GM19351 (cell line): ENCODE results near the gene TRIP6.

Source experiments
- ATAC-seq: cut with Tn5 transposase; IDR thresholded peaks from one replicate; pipeline ENCODE4 v1.9.1; 2021; ENCODE audit warnings: mild to moderate bottlenecking, moderate library complexity; ENCODE audit not compliant: unreplicated experiment

The TRIP6 gene

DNA sequence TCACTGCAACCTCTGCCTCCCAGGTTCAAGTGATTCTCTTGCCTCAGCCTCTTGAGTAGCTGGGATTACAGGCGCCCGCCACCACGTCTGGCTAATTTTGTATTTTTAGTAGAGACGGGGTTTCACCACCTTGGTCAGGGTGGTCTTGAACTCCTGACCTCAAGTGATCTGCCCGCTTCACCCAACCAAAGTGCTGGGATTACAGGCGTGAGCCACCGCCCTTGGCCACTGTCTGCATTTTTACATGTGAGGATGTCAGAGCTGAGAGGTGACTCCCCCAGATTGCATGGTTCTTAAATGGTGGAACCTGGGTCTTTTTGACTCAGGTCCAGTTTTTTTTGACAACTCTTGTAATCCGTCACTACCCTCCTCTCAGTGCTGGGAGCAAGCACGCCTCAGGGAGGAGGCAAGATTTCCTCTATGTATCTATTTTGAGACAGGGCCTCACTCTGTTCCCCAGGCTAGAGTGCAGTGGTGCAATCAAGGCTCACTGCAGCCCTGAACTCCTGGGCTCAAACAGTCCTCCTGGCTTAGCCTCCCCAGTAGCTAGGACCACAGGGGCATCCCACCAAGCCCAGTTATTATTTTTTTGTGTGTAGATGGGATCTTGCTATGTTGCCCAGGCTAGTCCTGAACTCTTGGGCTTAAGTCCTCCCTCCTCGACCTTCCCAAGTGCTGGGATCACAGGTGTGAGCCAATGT, 6.6 kb downstream of the TRIP6 start:
- ATAC-seq = no peak

DNA sequence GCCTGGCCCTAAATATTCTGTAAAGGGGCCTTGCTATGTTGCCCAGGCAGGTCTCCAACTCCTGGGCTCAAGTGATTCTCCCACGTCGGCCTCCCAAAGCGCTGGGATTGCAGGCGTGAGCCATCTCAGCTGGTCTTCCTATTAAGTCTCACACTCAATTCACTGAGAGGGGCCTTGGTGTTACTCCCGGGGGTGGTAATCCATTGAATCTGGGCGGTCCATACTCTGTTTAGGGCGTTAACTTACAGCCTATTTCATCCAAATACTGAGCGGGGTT, 7.1 kb downstream of the TRIP6 start:
- ATAC-seq = no peak

DNA sequence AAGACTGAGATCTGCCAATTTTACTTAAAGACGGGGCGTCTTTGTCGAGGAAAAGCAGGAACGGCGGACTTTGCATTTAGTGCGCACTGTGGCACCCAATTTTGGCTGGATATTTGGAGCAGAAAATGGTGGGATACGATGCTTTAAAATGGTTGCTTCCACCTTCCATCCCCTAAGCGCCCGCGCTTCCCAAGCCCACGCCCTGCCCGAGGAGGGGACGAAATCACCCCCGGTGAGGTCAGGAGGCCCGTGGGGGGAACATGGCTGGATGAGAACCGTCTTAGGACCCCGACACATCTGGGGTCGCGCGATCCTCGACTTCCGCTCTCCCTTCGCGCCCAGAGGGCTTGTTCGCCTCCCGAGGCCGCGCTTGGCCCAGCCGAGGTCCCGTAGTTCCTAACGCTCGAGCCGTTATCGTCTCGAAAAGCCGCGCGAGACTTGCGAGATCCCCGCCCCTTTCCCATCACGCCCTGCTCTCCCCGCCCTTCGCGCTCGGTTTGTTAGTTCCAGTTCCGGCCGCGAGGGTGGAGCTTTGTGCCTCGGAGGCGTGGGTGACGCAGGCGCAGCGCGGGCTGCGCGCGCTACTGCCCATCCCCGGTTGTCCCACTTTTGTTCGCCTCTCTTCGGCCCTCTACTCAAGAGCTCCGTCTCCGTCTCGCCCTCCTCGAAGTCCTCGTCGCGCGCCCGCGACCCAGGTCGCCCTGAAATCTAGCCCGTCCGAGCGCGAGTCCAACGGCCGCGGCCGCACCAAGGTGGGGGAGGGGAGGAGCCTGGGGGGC, 7.6 kb downstream of the TRIP6 start, which contains the start of gene SRRT:
Gene SRRT, plus strand, starts transcription at position 527 of the 779 bp plus-strand sequence. CDS start 488 bp downstream, outside the sequence.
- ATAC-seq = peak; percentile 91

DNA sequence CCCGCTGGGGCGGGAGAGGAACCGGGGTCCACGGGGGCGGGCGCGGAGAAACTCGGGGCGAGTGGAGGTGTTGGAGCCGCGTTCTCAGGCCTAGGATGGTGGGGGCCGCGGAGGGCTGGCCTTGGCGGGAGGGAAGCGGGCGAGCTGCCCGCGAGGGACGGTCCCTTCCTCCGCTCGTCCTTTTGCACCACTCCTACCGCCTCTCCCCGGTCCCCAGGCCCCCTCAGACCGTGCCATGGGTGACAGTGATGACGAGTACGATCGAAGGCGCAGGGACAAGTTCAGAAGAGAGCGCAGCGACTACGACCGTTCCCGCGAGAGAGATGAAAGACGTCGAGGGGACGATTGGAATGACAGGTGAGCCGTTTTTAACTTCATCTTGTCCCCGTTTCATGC, 8.2 kb downstream of the TRIP6 start:
- peak; percentile 41 for ATAC-seq

DNA sequence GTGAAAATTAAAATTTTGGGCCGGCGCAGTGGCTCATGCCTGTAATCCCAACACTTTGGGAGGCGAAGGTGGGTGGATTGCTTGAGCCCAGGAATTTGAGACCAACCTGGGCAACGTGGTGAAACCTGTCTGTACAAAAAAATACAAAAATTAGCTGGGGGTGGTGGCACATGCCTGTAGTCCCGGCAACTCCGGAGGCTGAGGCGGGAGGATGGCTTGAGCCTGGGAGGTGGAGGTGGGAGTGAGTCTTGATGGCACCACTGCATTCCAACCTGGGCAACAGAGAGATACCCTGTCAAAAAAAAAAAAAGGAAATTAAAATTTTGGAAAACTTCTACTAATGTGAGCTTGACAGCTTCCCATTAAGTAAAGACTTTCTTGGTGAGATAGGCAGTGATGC, 10.8 kb downstream of the TRIP6 start:
- no peak for ATAC-seq

DNA sequence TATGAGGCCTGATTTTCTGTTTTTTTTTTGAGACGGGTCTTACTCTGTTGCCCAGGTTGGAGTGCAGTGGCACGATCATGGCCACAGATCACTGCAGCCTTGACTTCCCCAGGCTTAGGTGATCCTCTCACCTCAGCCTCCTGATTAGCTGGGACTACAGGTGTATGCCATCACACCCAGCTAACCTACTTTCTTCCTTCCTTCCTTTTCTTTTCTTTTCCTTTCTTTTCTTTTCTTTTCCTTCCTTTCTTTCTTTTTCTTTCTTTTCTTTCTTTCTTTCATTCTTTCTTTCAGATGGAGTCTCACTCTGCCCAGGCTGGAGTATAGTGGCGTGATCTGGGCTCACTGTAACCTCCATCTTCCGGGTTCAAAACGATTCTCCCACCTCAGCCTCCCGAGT, 11.5 kb downstream of the TRIP6 start:
- no peak for ATAC-seq

DNA sequence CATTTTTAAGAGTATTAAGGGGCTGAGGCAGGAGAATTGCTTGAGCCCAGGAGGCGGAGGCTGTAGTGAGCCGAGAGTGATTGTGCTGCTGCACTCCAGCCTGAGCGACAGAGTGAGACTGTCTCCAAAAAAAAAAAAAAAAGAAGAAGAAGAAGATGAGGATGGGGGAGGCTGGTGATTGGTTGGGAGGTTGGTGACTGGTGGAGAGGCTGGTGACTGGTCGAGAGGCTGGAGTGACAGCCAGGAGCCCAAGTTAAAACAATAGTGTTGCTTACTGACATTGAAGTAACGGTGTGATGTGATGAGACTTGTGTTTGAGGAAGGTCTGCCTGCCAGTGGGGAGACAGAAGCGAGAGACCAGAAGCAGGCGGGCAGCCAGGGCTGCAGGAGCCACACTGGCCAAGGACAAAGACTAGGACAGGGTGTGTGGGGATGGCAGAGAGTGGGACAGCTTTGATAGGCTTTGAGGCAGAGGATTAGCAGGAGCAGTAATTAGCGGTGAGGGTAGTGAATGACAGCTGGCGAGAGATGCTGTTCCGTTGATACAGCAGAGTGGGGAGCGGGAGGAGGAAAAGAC, 12.6 kb downstream of the TRIP6 start:
- no peak for ATAC-seq

DNA sequence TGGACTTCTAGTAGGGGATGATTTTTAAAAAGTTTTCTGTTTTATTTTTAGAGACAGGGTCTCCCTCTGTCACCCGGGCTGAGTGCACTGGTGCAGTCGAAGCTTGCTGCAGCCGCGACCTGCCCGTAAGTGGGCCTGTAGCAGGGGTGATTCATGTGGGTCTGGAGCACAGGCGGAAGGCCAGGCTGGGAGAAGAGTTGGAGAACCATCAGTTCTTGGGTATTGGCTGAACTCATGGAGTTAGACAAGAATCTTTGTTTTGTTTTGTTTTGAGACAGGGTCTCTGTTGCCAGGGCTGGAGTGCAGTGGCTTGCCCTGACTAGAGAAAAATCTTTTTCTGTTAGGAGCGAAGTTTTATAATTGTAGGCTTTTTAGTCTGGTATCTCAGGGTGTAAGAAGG, 13.5 kb downstream of the TRIP6 start:
- no peak for ATAC-seq

DNA sequence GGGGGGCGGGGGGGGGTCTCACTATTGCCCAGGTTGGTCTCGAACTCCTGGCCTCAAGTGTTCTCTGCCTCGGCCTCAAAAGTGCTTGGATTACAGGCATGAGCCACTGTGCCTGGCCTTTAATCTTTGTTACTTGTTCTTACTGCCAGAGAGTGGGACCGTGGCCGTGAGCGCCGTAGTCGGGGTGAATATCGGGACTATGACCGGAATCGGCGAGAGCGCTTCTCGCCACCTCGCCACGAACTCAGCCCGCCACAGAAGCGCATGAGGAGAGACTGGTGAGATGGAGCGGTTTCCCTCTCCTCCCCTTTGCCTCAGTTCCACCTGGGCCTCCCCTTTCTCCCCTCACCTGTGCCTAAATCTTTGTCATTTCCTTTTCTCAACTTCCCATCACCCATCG, 13.9 kb downstream of the TRIP6 start:
- ATAC-seq = no peak

DNA sequence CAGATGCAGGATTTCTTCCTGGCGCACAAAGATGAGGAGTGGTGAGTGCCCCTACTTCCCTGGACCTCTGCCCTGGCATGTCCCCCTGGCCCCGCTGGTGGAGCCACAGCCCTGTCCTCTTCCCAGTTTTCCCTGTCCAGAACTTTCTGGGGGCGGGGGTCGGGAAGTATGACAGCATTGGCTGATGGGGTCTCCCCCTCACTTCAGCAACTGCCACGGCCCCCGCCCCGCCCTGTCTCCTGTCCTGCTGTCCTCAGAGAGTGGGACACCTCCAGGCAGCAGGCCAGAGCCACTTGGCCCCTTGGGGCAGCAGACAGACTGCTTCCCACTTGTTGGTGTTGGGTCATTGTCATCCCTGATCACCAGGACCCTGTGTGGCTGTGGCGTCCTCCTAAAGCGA, 15.0 kb downstream of the TRIP6 start:
- ATAC-seq = no peak

DNA sequence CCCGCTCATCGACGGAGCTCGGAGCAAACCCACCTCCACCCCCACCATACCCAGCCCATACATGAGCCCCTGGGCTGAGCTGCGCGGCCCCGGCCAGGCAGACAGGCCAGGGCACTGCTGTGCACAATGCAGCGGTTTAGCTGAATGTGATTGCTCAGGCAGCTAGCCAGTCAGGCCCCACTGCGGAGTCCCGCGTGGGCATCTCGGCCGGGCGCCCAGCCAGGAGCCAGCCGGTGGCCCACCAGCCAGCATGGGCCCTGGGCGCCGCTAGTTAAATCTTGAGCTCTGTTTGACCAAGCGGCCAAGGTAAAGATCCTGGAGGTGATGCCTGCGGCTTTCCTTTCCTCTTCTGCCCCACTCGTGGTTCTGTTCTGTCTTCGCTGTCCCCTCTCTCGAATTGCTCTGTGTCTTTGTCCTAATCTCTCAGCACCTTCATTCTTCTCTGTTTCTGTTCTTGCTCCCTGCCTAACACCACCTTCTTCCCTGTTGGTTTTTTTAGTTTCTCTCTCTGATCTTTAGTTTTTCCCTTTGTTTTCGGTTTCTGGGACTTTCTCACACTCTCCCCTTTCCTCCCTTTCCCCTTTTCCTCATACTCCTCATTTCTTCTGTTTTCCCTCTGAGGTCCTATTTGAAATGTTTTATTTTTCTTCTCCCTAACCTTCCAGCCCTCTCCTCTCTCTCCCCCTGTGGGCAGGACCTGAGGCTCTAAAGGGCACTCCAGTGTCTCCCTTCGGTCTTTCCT, 15.8 kb downstream of the TRIP6 start:
- ATAC-seq = no peak

DNA sequence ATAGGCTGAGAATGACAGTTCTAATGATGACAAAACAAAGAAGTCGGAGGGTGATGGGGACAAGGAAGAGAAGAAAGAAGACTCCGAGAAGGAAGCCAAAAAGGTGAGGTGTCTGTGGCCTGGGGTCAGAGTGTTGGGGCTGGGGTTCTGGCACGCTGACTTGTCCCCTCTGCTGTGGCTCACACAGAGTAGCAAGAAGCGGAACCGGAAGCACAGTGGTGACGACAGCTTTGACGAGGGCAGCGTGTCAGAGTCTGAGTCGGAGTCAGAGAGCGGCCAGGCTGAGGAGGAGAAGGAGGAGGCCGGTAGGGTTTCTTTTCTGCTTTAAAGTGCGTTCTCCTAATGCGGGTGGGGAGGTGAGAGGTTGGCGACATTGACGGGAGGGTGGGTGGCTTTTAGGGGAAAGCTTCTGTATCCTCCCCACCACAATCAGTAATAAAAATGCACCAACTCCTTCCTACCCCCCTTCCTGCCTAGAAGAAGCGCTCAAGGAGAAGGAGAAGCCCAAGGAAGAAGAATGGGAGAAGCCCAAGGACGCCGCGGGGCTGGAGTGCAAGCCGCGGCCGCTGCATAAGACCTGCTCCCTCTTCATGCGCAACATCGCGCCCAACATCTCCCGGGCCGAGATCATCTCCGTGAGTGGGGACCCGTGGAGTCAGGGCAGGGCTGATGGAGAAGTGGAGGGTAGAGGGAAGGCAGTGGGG, 17.7 kb downstream of the TRIP6 start:
- ATAC-seq = no peak

DNA sequence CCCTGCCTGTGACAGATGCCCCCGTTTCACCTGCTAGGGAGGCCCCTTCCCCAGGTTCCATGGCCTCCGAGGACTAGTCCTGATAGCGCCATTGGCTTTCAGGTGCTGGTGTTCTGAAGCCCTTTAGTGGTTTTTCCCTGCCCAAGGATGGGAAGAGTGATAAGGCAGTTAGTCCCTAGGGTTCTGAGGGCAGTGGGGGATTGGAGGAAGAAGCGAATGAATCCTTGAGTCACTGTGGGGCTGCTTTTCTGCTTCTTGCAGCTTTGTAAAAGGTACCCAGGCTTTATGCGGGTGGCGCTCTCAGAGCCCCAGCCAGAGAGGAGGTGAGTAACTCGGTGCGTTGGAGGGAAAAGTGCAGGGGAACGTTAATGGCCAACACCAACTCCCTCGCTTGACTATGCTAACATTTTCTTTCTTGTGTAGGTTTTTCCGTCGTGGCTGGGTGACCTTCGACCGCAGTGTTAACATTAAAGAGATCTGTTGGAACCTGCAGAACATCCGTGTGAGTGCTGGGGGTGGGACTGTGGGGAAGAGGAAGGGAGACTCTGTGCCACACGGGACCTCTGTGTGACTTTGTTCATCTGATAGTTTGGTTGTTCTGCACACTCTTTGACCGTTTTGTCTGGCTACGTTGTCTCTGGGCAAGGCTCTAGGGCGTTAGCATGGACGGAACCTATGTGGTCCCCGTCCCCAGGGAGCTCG, 18.4 kb downstream of the TRIP6 start:
- no peak for ATAC-seq

DNA sequence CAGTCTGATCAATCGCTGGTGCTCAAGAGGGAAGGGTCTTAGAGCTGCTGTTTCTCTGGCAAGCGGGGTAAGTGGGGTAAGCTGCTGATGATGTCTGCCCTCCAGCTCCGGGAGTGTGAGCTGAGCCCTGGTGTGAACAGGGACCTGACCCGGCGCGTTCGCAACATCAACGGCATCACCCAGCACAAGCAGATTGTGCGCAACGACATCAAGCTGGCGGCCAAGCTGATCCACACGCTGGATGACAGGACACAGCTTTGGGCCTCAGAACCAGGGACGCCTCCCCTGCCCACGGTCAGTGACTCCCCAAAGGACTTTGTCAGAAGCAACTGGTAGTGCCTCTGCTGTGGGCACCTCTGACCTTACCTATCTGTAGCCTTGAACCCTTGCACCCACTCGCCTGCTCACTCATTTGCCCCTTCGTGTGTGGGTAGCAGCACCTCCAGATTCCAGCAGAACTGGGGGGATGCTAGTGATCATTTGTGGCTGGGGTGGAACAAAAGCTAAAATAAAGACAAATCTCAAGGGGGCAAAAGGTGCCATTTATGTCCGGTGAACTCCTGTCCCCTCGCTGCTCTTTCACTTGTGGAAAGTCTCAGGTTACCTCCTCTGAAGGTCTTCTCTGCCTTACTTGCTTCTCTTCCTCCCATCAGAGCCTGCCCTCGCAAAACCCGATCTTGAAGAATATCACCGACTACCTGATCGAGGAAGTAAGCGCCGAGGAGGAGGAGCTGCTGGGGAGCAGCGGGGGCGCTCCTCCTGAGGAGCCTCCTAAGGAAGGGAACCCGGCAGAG, 19.2 kb downstream of the TRIP6 start:
- no peak for ATAC-seq

DNA sequence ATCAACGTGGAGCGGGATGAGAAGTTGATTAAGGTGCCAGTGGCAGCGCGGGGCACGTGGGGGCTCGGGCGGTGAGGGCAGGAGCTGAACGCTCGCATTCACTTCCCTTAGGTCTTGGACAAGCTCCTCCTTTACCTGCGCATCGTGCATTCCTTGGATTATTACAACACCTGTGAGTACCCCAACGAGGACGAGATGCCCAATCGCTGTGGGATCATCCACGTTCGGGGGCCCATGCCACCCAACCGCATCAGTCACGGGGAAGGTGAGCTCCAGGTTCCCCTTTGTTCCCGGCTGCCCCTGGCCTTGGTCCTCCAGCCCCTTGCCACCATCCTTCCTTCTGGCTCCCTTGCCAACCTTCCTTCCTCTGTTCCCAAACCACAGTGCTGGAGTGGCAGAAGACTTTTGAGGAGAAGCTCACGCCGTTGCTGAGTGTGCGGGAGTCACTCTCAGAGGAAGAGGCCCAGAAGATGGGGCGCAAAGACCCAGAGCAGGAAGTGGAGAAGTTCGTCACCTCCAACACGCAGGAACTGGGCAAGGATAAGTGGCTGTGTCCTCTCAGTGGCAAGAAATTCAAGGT, 19.8 kb downstream of the TRIP6 start:
- no peak for ATAC-seq

DNA sequence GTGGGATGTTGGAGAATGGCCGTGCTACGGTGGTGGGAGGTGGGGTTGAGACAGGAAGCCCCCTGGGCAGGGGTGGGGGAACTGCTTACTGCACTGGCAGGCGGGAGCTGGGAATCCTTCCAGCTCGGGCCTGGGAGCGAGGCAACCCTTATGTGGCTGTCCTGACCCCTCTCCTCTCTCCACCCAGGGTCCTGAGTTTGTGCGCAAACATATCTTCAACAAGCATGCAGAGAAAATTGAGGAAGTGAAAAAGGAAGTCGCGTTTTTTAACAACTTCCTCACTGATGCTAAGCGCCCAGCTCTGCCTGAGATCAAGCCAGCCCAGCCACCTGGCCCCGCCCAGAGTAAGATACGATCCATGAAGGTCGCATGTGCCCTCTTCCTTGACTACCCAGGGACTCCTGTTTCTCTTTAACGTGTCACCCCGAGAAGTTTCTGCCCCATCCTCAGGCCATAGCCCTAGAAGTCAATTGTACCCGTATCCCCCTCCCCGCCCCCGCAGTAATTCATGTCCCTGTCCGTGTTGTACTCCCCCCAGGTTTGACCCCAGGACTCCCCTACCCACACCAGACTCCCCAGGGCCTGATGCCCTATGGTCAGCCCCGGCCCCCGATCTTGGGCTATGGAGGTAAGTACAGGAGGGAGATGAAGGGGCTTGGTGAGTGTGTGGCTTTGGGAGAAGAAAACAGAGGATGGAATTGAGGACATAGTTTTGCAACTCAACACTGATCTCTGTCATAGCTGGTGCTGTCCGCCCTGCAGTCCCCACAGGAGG, 20.5 kb downstream of the TRIP6 start:
- peak; percentile 56 for ATAC-seq

DNA sequence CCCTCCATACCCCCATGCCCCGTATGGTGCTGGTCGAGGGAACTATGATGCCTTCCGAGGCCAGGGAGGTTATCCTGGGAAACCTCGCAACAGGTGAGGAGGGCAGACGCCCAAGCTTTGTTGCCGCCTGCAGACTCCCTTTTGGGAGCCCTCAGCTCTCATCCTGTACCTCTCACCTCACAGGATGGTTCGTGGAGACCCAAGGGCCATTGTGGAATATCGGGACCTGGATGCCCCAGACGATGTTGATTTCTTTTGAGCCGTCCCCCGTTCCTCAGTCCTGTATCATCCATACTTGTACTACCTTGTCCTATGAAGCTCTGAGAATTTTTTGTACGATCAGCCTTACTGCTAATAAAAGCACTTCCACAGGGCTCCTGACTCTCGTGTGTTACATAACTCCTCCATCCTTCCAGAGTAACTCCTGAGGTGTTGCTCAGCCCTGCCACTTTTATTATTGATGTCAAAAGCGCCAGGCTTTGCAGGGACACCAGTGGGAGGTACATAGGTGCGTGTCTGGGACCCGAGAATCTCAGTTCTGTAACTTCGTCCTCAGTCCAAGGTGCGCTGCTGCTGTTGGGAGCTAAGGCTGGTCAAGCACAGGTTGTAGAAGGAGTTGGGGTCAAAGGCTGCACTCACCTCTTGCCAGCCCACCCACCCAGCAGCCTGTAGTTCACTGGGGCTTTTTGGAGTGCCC, 21.3 kb downstream of the TRIP6 start:
- ATAC-seq = no peak
